Skeletal muscle satellite cell (primary cell): Measurements from ENCODE around the gene DIPK2A.

Experiments
- H3K27me3 ChIP-seq: 2 replicates; pipeline ENCODE4 v1.7.0; 2013; ENCODE audit warnings: low read length; ENCODE audit not compliant: control insufficient read depth, insufficient read depth
- H3K36me3 ChIP-seq: 2 replicates; pipeline ENCODE4 v1.7.0; 2013; ENCODE audit warnings: mild to moderate bottlenecking, control low read depth, low read length; ENCODE audit not compliant: insufficient read depth
- H3K4me1 ChIP-seq: 2 replicates; pipeline ENCODE4 v1.7.0; 2013; ENCODE audit warnings: low read length; ENCODE audit not compliant: control insufficient read depth, insufficient read depth
- H3K4me2 ChIP-seq: 2 replicates; pipeline ENCODE4 v1.7.0; 2013; ENCODE audit warnings: mild to moderate bottlenecking, low read length
- H3K4me3 ChIP-seq: 2 replicates; pipeline ENCODE4 v1.7.0; 2013; ENCODE audit warnings: low read length
- H3K9ac ChIP-seq: 2 replicates; pipeline ENCODE4 v1.7.0; 2013; ENCODE audit warnings: mild to moderate bottlenecking, low read depth, low read length, moderate library complexity
- H3K9me3 ChIP-seq: replicated peaks from 2 replicates; pipeline ENCODE4 v1.7.0; 2013; ENCODE audit warnings: mild to moderate bottlenecking, control low read depth, low read length

DIPK2A gene

GRCh38 chr3:144011251-144011799, 39.7 kb downstream of the DIPK2A start:
- peaks cover 29% of the 10 kb centered on the region for H3K4me1 ChIP-seq
- H3K9me3 ChIP-seq, result no peaks in the 10 kb centered on the region
- H3K36me3 ChIP-seq, result no peaks in the 10 kb centered on the region
- peak overlapping the region; percentile 67 for H3K4me2 ChIP-seq
- peak overlapping the region; percentile 69 for H3K9ac ChIP-seq
- H3K4me3 ChIP-seq, result peak overlapping the region; percentile 26
- no peaks in the 10 kb centered on the region for H3K27me3 ChIP-seq

DNA sequence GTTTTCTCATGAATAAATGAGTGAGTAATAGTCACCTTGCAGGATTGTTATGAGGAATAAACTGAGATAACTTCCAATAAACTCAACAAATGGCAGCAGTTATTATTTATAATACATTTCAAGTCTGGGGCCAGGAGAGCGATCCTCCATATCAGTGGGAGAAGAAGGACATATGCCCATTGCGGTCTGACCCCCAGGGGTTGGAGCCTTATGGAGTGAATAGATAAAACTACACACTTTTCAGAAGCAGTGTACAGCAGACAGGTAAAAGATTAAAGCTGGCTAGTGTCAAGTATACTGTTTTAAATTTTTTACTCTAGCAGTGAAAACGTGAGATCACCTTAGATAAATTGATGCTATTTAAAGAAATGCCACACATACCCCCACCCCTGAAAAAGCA, 43.5 kb downstream of the DIPK2A start:
- Histone ChIP-seq H3K36me3 (no peaks in the 10 kb centered on the region), H3K4me3 (no peak overlapping the region), H3K9ac (no peak overlapping the region), H3K27me3 (no peaks in the 10 kb centered on the region), H3K9me3 (no peaks in the 10 kb centered on the region), H3K4me2 (no peak overlapping the region), H3K4me1 (peaks cover 28% of the 10 kb centered on the region)

- peaks cover 8% of the 10 kb centered on the region for H3K4me1 ChIP-seq
- H3K9me3 ChIP-seq, result no peaks in the 10 kb centered on the region
- H3K9ac ChIP-seq, result no peak overlapping the region
- peak overlapping the region; percentile 44 for H3K4me2 ChIP-seq
- no peak overlapping the region for H3K4me3 ChIP-seq
- H3K36me3 ChIP-seq, result no peaks in the 10 kb centered on the region
- no peaks in the 10 kb centered on the region for H3K27me3 ChIP-seq
Observed at GRCh38 chr3:144018776-144019175, 47.2 kb downstream of the DIPK2A start.
